IPS-18c (cell line): ENCODE results near the gene STX8.

ENCODE experiments used
- H3K4me3 ChIP-seq: 2 replicates; pipeline ENCODE4 v1.7.0; 2013; ENCODE audit warnings: low read depth, mild to moderate bottlenecking, low read length, moderate library complexity; ENCODE audit not compliant: insufficient read depth
- H3K9me3 ChIP-seq: one replicate; pipeline ENCODE4 v1.6.1; 2013; ENCODE audit warnings: mild to moderate bottlenecking, low read length, moderate library complexity; ENCODE audit not compliant: control insufficient read depth, insufficient read depth

STX8 gene

GRCh38 chr17:9237661-9238301 is 337.8 kb downstream of the STX8 start:
- no peak overlapping the region for H3K4me3 ChIP-seq
- no peaks in the 10 kb centered on the region for H3K9me3 ChIP-seq

- H3K9me3 ChIP-seq: no peaks in the 10 kb centered on the region
- no peak overlapping the region for H3K4me3 ChIP-seq
Measured at GRCh38 chr17:9237053-9237410, 338.6 kb downstream of the STX8 start.

GRCh38 chr17:9236286-9237052 is 339.2 kb downstream of the STX8 start:
- Histone ChIP-seq H3K4me3 (no peak overlapping the region), H3K9me3 (no peaks in the 10 kb centered on the region)

- no peaks in the 10 kb centered on the region for H3K9me3 ChIP-seq
- H3K4me3 ChIP-seq: no peak overlapping the region
Measured at GRCh38 chr17:9235346-9235745, 340.3 kb downstream of the STX8 start.

- H3K4me3 ChIP-seq: no peak overlapping the region
- H3K9me3 ChIP-seq: no peaks in the 10 kb centered on the region
Measured at GRCh38 chr17:9234389-9234945, 341.2 kb downstream of the STX8 start.

- H3K9me3 ChIP-seq: no peaks in the 10 kb centered on the region
- H3K4me3 ChIP-seq: no peak overlapping the region
Measured at GRCh38 chr17:9233761-9234160, 341.9 kb downstream of the STX8 start.

GRCh38 chr17:9233271-9233599 is 342.4 kb downstream of the STX8 start:
- Histone ChIP-seq H3K4me3 (no peak overlapping the region), H3K9me3 (no peaks in the 10 kb centered on the region)

- Histone ChIP-seq H3K4me3 (no peak overlapping the region), H3K9me3 (no peaks in the 10 kb centered on the region)
Measured at GRCh38 chr17:9232591-9233270, 342.9 kb downstream of the STX8 start.

GRCh38 chr17:9232155-9232475 is 343.5 kb downstream of the STX8 start:
- H3K4me3 ChIP-seq: no peak overlapping the region
- H3K9me3 ChIP-seq: no peaks in the 10 kb centered on the region

GRCh38 chr17:9231449-9232154 is 344.0 kb downstream of the STX8 start:
- Histone ChIP-seq H3K4me3 (no peak overlapping the region), H3K9me3 (peaks cover 3% of the 10 kb centered on the region)

- peaks cover 3% of the 10 kb centered on the region for H3K9me3 ChIP-seq
- no peak overlapping the region for H3K4me3 ChIP-seq
Measured at GRCh38 chr17:9230861-9231260, 344.8 kb downstream of the STX8 start.

GRCh38 chr17:9230346-9230745 is 345.3 kb downstream of the STX8 start:
- H3K9me3 ChIP-seq: peaks cover 3% of the 10 kb centered on the region
- no peak overlapping the region for H3K4me3 ChIP-seq

GRCh38 chr17:9229826-9230201 is 345.8 kb downstream of the STX8 start:
- H3K4me3 ChIP-seq: no peak overlapping the region

GRCh38 chr17:9229160-9229825 is 346.3 kb downstream of the STX8 start:
- Histone ChIP-seq H3K4me3 (no peak overlapping the region), H3K9me3 (peaks cover 3% of the 10 kb centered on the region)

More at GRCh38 chr17:9229826-9230201, 345.8 kb downstream of the STX8 start:
- peaks cover 3% of the 10 kb centered on the region for H3K9me3 ChIP-seq

GRCh38 chr17:9228408-9229159 is 347.0 kb downstream of the STX8 start:
- Histone ChIP-seq H3K9me3 (peaks cover 3% of the 10 kb centered on the region), H3K4me3 (no peak overlapping the region)

GRCh38 chr17:9227819-9228407 is 347.7 kb downstream of the STX8 start:
- Histone ChIP-seq H3K4me3 (no peak overlapping the region), H3K9me3 (peaks cover 3% of the 10 kb centered on the region)
